GM10266 (cell line): Measurements from ENCODE around the gene G6PC3.

Experiments used
- DNase-seq: peaks from one replicate; pipeline ENCODE4 v3.0.0; 2012; ENCODE audit errors: extremely low spot score
- CTCF ChIP-seq: IDR thresholded peaks from 2 replicates; pipeline ENCODE4 v1.5.1; 2012; ENCODE audit warnings: mild to moderate bottlenecking, low read depth; ENCODE audit not compliant: control insufficient read depth, insufficient read depth; ENCODE audit errors: missing control alignments

Gene G6PC3

GRCh38 chr17:44085908-44086307 lies 15.4 kb downstream of the G6PC3 start:
- TF ChIP-seq CTCF = no peak
- no peak for DNase-seq

- TF ChIP-seq CTCF = no peak
- DNase-seq = no peak
Observed at GRCh38 chr17:44086364-44087311, 16.1 kb downstream of the G6PC3 start.

GRCh38 chr17:44087319-44087718 lies 16.8 kb downstream of the G6PC3 start:
- TF ChIP-seq CTCF = no peak
- no peak for DNase-seq

GRCh38 chr17:44088254-44088653 lies 17.7 kb downstream of the G6PC3 start:
- TF ChIP-seq CTCF = no peak
- DNase-seq = no peak

GRCh38 chr17:44091200-44091997 lies 20.9 kb downstream of the G6PC3 start:
- DNase-seq = no peak
- TF ChIP-seq CTCF = no peak

GRCh38 chr17:44092051-44092450 lies 21.5 kb downstream of the G6PC3 start:
- no peak for TF ChIP-seq CTCF

GRCh38 chr17:44093231-44093900 lies 22.8 kb downstream of the G6PC3 start:
- no peak for DNase-seq
- TF ChIP-seq CTCF = no peak

More at GRCh38 chr17:44092051-44092450, 21.5 kb downstream of the G6PC3 start:
- no peak for DNase-seq
